Gastrocnemius medialis (tissue), 4 donors: Measurements from ENCODE around the gene LONRF2. TPM values are rescaled to one million over a fixed set of nuclear protein-coding genes. Genes with fewer than 3 reads are reported as not detected.

ENCODE experiments used
- ATAC-seq, 2 donors: fragments of 150-250 bp; one replicate each; pipeline ENCODE4 v1.9.1; 2016
- DNase-seq, 2 donors: peaks; one replicate each; pipeline ENCODE4 v3.0.0-alpha.2; 2019
- H3K27ac ChIP-seq, 4 donors: fragments of 200-600 bp; sonication (generic); 1 replicate in 1 of 4; 2 replicates in 3 of 4; pipeline ENCODE4 v1.5.1; 2016 to 2018; ENCODE audit warnings: mild to moderate bottlenecking in 2 of 4, moderate library complexity in 1 of 4
- H3K27me3 ChIP-seq, 3 donors: fragments of 200-600 bp; sonication (generic) in 2 of 3; 1 replicate in 1 of 3; 2 replicates in 2 of 3; pipeline versions ENCODE4 v1.5.1 to v1.6.0; 2016 to 2019; ENCODE audit warnings: mild to moderate bottlenecking in 1 of 3, moderate library complexity in 1 of 3
- H3K36me3 ChIP-seq, 2 donors: fragments of 200-600 bp; sonication (generic) in 1 of 2; one replicate each; pipeline ENCODE4 v1.5.1; 2017 to 2018
- H3K4me1 ChIP-seq, 2 donors: fragments of 200-600 bp; sonication (generic) in 1 of 2; one replicate each; pipeline ENCODE4 v1.5.1; 2016 to 2017; ENCODE audit warnings: mild to moderate bottlenecking in 2 of 2
- H3K4me3 ChIP-seq, 4 donors: fragments of 200-600 bp; sonication (generic) in 3 of 4; 1 replicate in 1 of 4; 2 replicates in 3 of 4; pipeline ENCODE4 v1.5.1; 2016 to 2019; ENCODE audit warnings: mild to moderate bottlenecking in 2 of 4
- H3K9me3 ChIP-seq, 3 donors: fragments of 200-600 bp; sonication (generic) in 2 of 3; 1 replicate in 1 of 3; 2 replicates in 2 of 3; pipeline ENCODE4 v1.5.1; 2016 to 2019
- CTCF ChIP-seq, 5 experiments: fragments of 450-650 bp in 3 of 5; fragments of 200-600 bp in 2 of 5; sonication (generic) in 2 of 5; IDR thresholded peaks in 4 of 5; conservative IDR thresholded peaks in 1 of 5; 1 replicate in 4 of 5; 2 replicates in 1 of 5; pipeline ENCODE4 v1.5.1; 2016 to 2019; ENCODE audit warnings: antibody characterized with exemption in 5 of 5, mild to moderate bottlenecking in 3 of 5, moderate library complexity in 3 of 5
- POLR2A ChIP-seq, 2 donors: fragments of 450-650 bp; IDR thresholded peaks; one replicate each; pipeline ENCODE4 v1.6.1; 2017; ENCODE audit warnings: antibody characterized with exemption in 2 of 2, mild to moderate bottlenecking in 2 of 2, moderate library complexity in 2 of 2
- in situ Hi-C, 4 donors: fragments of 200-750 bp; cut with MboI; loops; one replicate each; pipeline versions ENCODE4 v1.15.0 to v1.8.0; 2017; ENCODE audit warnings: low sequenced_read_pairs in 4 of 4
- intact Hi-C: fragments of 100-400 bp; cut with DNase I; formaldehyde crosslinking; loops from one replicate; pipeline ENCODE4 v1.15.1; 2023; ENCODE audit warnings: low total_unique reads
- total RNA-seq, 4 donors: library from RNA; depleted of rRNA; stranded (reverse); fragments of >200 nt; gene quantifications; one replicate each; pipeline versions ENCODE4 v1.1.0 to v1.2.3, GENCODE V29; 2016

LONRF2 gene
- total RNA-seq, 4 donors from 2014 or later: 5.0 to 8.8 (median 7.6) TPM

- Histone ChIP-seq H3K4me1 (no peaks in the 10 kb centered on the region), H3K27ac (no peak overlapping the region), H3K36me3 (no peaks in the 10 kb centered on the region), H3K27me3 (no peaks in the 10 kb centered on the region), H3K4me3 (no peak overlapping the region), H3K9me3 (no peaks in the 10 kb centered on the region)
- ATAC-seq (no peak), DNase-seq (no peak)
- intact Hi-C loops (no loop called here), in situ Hi-C loops (loop anchor here in 3 of 4 donors (5.0 to 10.0 kb wide), 3 partner anchors 111 to 119 kb away; no protein-coding TSS in a partner anchor)
- TF ChIP-seq POLR2A (IDR thresholded peaks at IDR 0.05) (no peak), CTCF (IDR thresholded peaks at IDR 0.05 in 4 of 5, conservative IDR thresholded peaks at IDR 0.05 in 1 of 5) (no peak)
These were observed 56.2 kb downstream of the LONRF2 start for GRCh38 chr2:100266126-100266525.

GRCh38 chr2:100265226-100265625, 57.1 kb downstream of the LONRF2 start:
- in situ Hi-C loops (loop anchor here in 3 of 4 donors (5.0 to 10.0 kb wide), 3 partner anchors 112 to 120 kb away; no protein-coding TSS in a partner anchor), intact Hi-C loops (no loop called here)
- TF ChIP-seq CTCF (IDR thresholded peaks at IDR 0.05 in 4 of 5, conservative IDR thresholded peaks at IDR 0.05 in 1 of 5) (no peak), POLR2A (IDR thresholded peaks at IDR 0.05) (no peak)
- Histone ChIP-seq H3K36me3 (no peaks in the 10 kb centered on the region), H3K9me3 (no peaks in the 10 kb centered on the region), H3K4me3 (no peak overlapping the region), H3K27me3 (no peaks in the 10 kb centered on the region), H3K4me1 (no peaks in the 10 kb centered on the region), H3K27ac (no peak overlapping the region)
- ATAC-seq (no peak), DNase-seq (no peak)

- H3K27me3 ChIP-seq: no peaks in the 10 kb centered on the region
- H3K36me3 ChIP-seq: no peaks in the 10 kb centered on the region
- no peak overlapping the region for H3K27ac ChIP-seq
- H3K9me3 ChIP-seq: no peaks in the 10 kb centered on the region
- H3K4me3 ChIP-seq: no peak overlapping the region
- in situ Hi-C loops: loop anchor here (5.0 to 10.0 kb wide), 3 partner anchors 113 to 120 kb away; no protein-coding TSS in a partner anchor
- DNase-seq (no peak), ATAC-seq (no peak)
- TF ChIP-seq CTCF (IDR thresholded peaks at IDR 0.05 in 4 of 5, conservative IDR thresholded peaks at IDR 0.05 in 1 of 5) (no peak), POLR2A (IDR thresholded peaks at IDR 0.05) (no peak)
- H3K4me1 ChIP-seq: no peaks in the 10 kb centered on the region
- intact Hi-C loops: no loop called here
These were observed 57.6 kb downstream of the LONRF2 start for GRCh38 chr2:100264651-100265050.

GRCh38 chr2:100264121-100264520, 58.2 kb downstream of the LONRF2 start:
- TF ChIP-seq CTCF (IDR thresholded peaks at IDR 0.05 in 4 of 5, conservative IDR thresholded peaks at IDR 0.05 in 1 of 5) (no peak), POLR2A (IDR thresholded peaks at IDR 0.05) (no peak)
- intact Hi-C loops: no loop called here
- in situ Hi-C loops: loop anchor here in 2 of 4 donors (5.0 to 10.0 kb wide), 2 partner anchors 118 to 121 kb away; no protein-coding TSS in a partner anchor
- H3K4me1 ChIP-seq: no peaks in the 10 kb centered on the region
- DNase-seq: no peak
- H3K36me3 ChIP-seq: no peaks in the 10 kb centered on the region
- H3K4me3 ChIP-seq: no peak overlapping the region
- no peaks in the 10 kb centered on the region for H3K9me3 ChIP-seq
- no peak for ATAC-seq
- H3K27me3 ChIP-seq: no peaks in the 10 kb centered on the region
- H3K27ac ChIP-seq: no peak overlapping the region
